ENCODE data around the gene NUTM2B.
"Not testable (repeated sequence)": the region's sequence is repeated elsewhere in the genome, so short reads cannot be mapped to it uniquely, and the experiment has no call there.

- not testable (repeated sequence) for TF ChIP-seq CTCF (IDR thresholded peaks at IDR 0.05; ENCODE audit: insufficient read depth, low read length, poor library complexity, severe bottlenecking); EZH2phosphoT487 (conservative IDR thresholded peaks at IDR 0.05; ENCODE audit: low read length)
Measured at GRCh38 chr10:79664686-79665085, 38.3 kb upstream of the NUTM2B start.
